ENCODE results near the gene PAIP2.

DNA sequence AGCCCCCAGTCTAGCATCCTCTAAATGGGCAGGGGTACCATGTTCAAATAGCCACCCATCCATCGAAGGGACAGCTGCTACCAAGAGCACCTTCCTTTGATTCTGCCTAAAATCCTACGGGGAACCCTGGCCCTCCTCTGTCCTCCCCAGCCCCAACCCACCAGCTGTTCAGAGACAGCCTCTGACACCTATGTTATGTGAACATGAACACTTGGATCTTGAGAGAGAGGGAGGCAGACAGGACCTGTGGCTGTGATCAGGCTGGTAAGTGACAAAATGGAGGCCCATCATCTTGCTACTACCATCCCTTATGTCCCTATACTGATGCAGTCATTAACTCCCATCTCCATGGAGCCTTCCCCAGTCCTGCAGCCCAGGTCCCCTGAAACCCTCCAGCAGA, 33.3 kb downstream of the PAIP2 start:
- TF ChIP-seq REST (IDR thresholded peaks at IDR 0.05; ENCODE audit: insufficient read depth in 1 of 2, low read depth in 2 of 2, low read length in 1 of 2) (no peak), CTCF (IDR thresholded peaks at IDR 0.05) (no peak), TCF7L2 (IDR thresholded peaks at IDR 0.05; ENCODE audit: low read depth, low read length) (no peak)

Data from Panc1 (cell line).